ENCODE data around the gene ZKSCAN2.

DNA sequence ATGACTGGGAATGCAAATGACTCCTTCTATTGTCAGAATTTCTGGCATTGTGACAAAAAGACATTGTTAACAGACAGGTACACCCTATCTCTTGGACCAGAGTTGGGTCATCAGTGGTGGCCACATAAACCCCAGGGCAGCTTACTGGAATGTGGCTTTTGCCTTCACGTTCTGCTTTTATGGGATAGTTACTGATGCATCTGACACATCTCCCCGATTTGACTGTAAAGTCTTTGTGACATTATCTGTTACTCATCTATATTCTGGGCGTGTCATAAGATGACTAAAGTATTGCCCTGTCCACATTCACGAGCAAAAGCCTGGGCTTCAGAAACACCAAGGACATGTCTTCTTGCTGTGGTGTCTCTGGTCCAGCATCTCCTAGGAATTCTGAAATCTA lies 59.6 kb downstream of the ZKSCAN2 start:
- TF ChIP-seq POLR2AphosphoS5 (IDR thresholded peaks at IDR 0.05) (no peak), POLR2A (IDR thresholded peaks at IDR 0.05) (no peak)
- TF ChIP-seq, protein P1, sequence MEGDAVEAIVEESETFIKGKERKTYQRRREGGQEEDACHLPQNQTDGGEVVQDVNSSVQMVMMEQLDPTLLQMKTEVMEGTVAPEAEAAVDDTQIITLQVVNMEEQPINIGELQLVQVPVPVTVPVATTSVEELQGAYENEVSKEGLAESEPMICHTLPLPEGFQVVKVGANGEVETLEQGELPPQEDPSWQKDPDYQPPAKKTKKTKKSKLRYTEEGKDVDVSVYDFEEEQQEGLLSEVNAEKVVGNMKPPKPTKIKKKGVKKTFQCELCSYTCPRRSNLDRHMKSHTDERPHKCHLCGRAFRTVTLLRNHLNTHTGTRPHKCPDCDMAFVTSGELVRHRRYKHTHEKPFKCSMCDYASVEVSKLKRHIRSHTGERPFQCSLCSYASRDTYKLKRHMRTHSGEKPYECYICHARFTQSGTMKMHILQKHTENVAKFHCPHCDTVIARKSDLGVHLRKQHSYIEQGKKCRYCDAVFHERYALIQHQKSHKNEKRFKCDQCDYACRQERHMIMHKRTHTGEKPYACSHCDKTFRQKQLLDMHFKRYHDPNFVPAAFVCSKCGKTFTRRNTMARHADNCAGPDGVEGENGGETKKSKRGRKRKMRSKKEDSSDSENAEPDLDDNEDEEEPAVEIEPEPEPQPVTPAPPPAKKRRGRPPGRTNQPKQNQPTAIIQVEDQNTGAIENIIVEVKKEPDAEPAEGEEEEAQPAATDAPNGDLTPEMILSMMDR (IDR thresholded peaks at IDR 0.05 in 8 of 11, conservative IDR thresholded peaks at IDR 0.05 in 3 of 11), result no peak

Measured in spleen (tissue), 7 donors.